A673 (cell line): Measurements from ENCODE around the gene GPR161. TPM values are rescaled to one million over a fixed set of nuclear protein-coding genes. Genes with fewer than 3 reads are reported as not detected.

ENCODE experiments used
- BruUV-seq: library from RNA; stranded (reverse); fragments of 400-500 nt; replicated peaks from 2 replicates; lab custom pipeline; 2021; lab: Mats Ljungman, UMichigan
- CTCF ChIA-PET: fragments of 300-600 bp; sonication (Branson Sonifier 250); formaldehyde crosslinking; loops from one replicate; lab custom pipeline; 2022; ENCODE audit warnings: antibody characterized with exemption; lab: Charles Lee
- POLR2A ChIA-PET: fragments of 300-600 bp; sonication (Branson Sonifier 250); formaldehyde crosslinking; loops from one replicate; lab custom pipeline; 2022; ENCODE audit warnings: antibody characterized with exemption; ENCODE audit not compliant: low non-redundant PET; lab: Charles Lee
- DNase-seq: peaks from one replicate; pipeline ENCODE4 v3.0.0-alpha.2; 2015; ENCODE audit warnings: low spot score
- H3K27ac ChIP-seq: fragments of 200-600 bp; sonication (generic); 2 replicates; pipeline ENCODE4 v1.5.1; 2016; ENCODE audit warnings: mixed run types, low read depth, mild to moderate bottlenecking, mixed read lengths, antibody characterized with exemption, low read length; ENCODE audit not compliant: poor library complexity, severe bottlenecking
- H3K27me3 ChIP-seq: fragments of 200-600 bp; sonication (generic); replicated peaks from 2 replicates; pipeline ENCODE4 v1.6.1; 2017; ENCODE audit warnings: mixed run types, low read depth, mild to moderate bottlenecking, mixed read lengths, antibody characterized with exemption, low read length; ENCODE audit not compliant: insufficient read depth, poor library complexity
- H3K36me3 ChIP-seq: fragments of 200-600 bp; sonication (generic); 2 replicates; pipeline ENCODE4 v1.6.1; 2016; ENCODE audit warnings: mixed run types, mild to moderate bottlenecking, mixed read lengths, antibody characterized with exemption, low read length; ENCODE audit not compliant: insufficient read depth, poor library complexity, severe bottlenecking
- H3K4me1 ChIP-seq: fragments of 200-600 bp; sonication (generic); 2 replicates; pipeline ENCODE4 v1.6.1; 2017; ENCODE audit warnings: mixed run types, mild to moderate bottlenecking, mixed read lengths, antibody characterized with exemption, low read length; ENCODE audit not compliant: insufficient read depth, poor library complexity, severe bottlenecking
- H3K4me3 ChIP-seq: fragments of 200-600 bp; sonication (generic); 2 replicates; pipeline ENCODE4 v1.5.1; 2016; ENCODE audit warnings: low read depth, mixed run types, mild to moderate bottlenecking, mixed read lengths, low read length; ENCODE audit not compliant: poor library complexity, severe bottlenecking
- H3K9me3 ChIP-seq: fragments of 200-600 bp; sonication (generic); 2 replicates; pipeline ENCODE4 v1.6.1; 2016; ENCODE audit warnings: mixed run types, low read depth, mild to moderate bottlenecking, mixed read lengths, antibody characterized with exemption, low read length; ENCODE audit not compliant: poor library complexity, severe bottlenecking
- EZH2 ChIP-seq: fragments of 200-600 bp; sonication (generic); IDR thresholded peaks from 2 replicates; pipeline ENCODE4 v1.6.1; 2017; ENCODE audit warnings: borderline replicate concordance, low read depth, mild to moderate bottlenecking, mixed read lengths, antibody characterized with exemption, low read length; ENCODE audit not compliant: poor library complexity, severe bottlenecking
- intact Hi-C: fragments of 100-400 bp; cut with micrococcal nuclease; formaldehyde crosslinking; loops from one replicate; pipeline ENCODE4 v1.10.0; 2022; ENCODE audit not compliant: unreplicated experiment
- total RNA-seq: library from RNA; stranded (reverse); gene quantifications from 2 replicates; pipeline ENCODE4 v1.2.3, GENCODE V29; 2021
- TF ChIP-seq, protein P1 (sequence below): fragments of 300-800, 200-600 bp; sonication (generic); conservative IDR thresholded peaks from 2 replicates; pipeline ENCODE4 v1.5.1; 2017; ENCODE audit warnings: low read depth, mild to moderate bottlenecking, antibody characterized with exemption, low read length, moderate library complexity, mixed read lengths

The GPR161 gene
- total RNA-seq, 1 experiment from 2014 or later = 17.4 TPM

DNA sequence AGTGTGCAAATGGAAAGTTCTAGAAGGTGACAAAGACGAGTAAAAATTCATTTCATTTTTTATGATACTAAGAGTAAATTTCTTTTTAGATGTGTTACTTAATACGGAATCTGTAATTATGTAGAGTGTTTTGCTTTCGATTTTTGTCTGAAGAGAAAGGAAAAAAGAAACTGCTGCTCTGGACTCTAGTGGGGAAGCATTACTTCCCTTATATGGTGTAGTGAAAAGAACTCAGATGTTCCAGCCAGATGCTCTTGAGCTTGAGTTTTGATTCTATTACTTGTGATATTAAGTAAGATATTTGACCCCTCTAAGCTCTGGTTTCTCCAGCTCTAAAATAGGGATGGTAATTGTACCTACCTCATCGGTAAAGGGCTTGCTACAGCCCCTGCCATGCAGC is 12.2 kb upstream of the GPR161 start:
- H3K36me3 ChIP-seq = no peaks in the 10 kb centered on the region
- ChIA-PET CTCF (no interaction called here), POLR2A (no interaction called here)
- no TSS peak for BruUV-seq
- TF ChIP-seq, protein P1, sequence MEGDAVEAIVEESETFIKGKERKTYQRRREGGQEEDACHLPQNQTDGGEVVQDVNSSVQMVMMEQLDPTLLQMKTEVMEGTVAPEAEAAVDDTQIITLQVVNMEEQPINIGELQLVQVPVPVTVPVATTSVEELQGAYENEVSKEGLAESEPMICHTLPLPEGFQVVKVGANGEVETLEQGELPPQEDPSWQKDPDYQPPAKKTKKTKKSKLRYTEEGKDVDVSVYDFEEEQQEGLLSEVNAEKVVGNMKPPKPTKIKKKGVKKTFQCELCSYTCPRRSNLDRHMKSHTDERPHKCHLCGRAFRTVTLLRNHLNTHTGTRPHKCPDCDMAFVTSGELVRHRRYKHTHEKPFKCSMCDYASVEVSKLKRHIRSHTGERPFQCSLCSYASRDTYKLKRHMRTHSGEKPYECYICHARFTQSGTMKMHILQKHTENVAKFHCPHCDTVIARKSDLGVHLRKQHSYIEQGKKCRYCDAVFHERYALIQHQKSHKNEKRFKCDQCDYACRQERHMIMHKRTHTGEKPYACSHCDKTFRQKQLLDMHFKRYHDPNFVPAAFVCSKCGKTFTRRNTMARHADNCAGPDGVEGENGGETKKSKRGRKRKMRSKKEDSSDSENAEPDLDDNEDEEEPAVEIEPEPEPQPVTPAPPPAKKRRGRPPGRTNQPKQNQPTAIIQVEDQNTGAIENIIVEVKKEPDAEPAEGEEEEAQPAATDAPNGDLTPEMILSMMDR = no peak
- no peak for TF ChIP-seq EZH2
- H3K27me3 ChIP-seq = no peaks in the 10 kb centered on the region
- no peak overlapping the region for H3K27ac ChIP-seq
- no peaks in the 10 kb centered on the region for H3K9me3 ChIP-seq
- H3K4me3 ChIP-seq = no peak overlapping the region
- intact Hi-C loops = no loop called here
- DNase-seq = no peak
- peaks cover 3% of the 10 kb centered on the region for H3K4me1 ChIP-seq

DNA sequence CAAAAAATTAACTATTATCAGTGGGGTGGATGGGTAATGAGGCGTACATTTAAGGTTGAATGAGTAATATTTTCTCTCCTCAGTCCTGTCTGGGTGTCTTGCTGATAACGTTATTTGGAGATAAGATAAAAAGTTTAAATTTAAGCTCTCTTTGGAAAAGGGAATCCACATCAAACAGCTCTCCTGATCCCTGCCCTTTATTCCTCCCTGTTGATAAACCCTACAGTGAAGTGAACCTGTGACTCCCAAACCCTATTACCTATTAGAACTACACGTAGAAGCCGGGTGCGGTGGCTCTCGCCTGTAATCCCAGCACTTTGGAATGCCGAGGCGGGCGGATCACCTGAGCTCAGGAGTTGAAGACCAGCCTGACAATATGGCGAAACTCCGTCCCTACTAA is 9.9 kb upstream of the GPR161 start:
- TF ChIP-seq, protein P1 = no peak
- TF ChIP-seq EZH2 = no peak
- H3K27ac ChIP-seq = no peak overlapping the region
- no TSS peak for BruUV-seq
- no peaks in the 10 kb centered on the region for H3K27me3 ChIP-seq
- no peaks in the 10 kb centered on the region for H3K36me3 ChIP-seq
- peaks cover 3% of the 10 kb centered on the region for H3K4me1 ChIP-seq
- H3K4me3 ChIP-seq = no peak overlapping the region
- DNase-seq = no peak
- ChIA-PET CTCF (no interaction called here), POLR2A (no interaction called here)
- no peaks in the 10 kb centered on the region for H3K9me3 ChIP-seq
- intact Hi-C loops = no loop called here

DNA sequence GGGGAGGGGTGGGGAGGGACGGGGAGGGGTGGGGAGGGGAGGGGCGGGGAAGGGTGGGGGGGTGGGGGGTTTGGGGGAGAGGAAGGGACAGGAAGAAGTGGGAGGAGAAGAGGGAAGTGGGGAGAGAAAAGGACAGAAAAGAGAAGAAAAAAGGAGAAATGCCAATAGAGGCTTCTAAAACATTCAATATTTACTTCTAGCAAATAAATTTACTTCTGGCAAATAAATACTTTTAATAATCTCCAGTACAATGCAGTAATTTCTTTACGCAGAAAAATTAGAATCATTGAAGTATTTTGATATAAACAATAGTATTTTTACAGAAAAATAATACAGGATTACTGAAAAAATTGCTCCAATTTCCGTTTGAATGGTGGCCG is 9.4 kb upstream of the GPR161 start:
- TF ChIP-seq EZH2 = no peak
- TF ChIP-seq, protein P1 = no peak
- CTCF ChIA-PET = no interaction called here
- no peaks in the 10 kb centered on the region for H3K9me3 ChIP-seq
- no peak overlapping the region for H3K4me3 ChIP-seq
- DNase-seq = no peak
- POLR2A ChIA-PET = no interaction called here
- intact Hi-C loops = no loop called here
- no TSS peak for BruUV-seq
- H3K27me3 ChIP-seq = no peaks in the 10 kb centered on the region
- H3K27ac ChIP-seq = no peak overlapping the region
- no peaks in the 10 kb centered on the region for H3K36me3 ChIP-seq
- peaks cover 3% of the 10 kb centered on the region for H3K4me1 ChIP-seq
